ENCODE data around the gene SLC6A18. TPM values are rescaled to one million over a fixed set of nuclear protein-coding genes. Genes with fewer than 3 reads are reported as not detected.

Gene SLC6A18
- polyA plus RNA-seq, 1 of the 3 experiments (the other 2 are of a cell fraction): not detected

DNA sequence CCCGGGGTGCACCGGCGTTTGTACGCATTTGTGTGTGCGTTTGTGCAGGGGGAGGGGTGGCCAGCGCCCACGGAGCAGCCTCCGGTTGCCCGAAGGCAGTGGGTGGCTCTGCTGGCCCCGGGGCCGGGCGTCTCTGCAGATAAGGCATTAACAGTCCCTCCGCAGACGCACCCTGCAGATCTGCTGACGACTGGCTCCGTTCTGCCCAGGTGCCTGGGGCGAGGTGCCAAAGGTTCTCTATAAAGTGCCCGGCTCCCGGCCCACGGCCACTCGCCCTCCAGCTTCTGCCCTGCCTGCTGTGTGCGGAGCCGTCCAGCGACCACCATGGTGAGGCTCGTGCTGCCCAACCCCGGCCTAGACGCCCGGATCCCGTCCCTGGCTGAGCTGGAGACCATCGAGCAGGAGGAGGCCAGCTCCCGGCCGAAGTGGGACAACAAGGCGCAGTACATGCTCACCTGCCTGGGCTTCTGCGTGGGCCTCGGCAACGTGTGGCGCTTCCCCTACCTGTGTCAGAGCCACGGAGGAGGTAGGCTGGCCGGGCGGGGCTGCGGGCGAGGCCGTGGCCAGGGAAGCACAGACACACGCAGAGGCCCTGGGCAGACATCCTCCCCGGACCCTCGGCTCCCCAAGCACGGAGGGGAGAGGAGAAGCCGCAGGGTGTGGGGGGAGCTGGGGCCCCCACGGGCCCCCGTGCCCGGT is 23.7 kb upstream of the SLC6A18 start, which contains the start of gene SLC6A19:
Gene SLC6A19, plus strand, starts transcription at position 269 of the 699 bp plus-strand sequence. Its CDS starts 56 bp downstream, at position 325.
- no peaks in the 10 kb centered on the region for H3F3A ChIP-seq (replicated peaks; ENCODE audit: insufficient read depth)
- H3K4me2 ChIP-seq: no peak within 1 kb of the TSS
- POLR2A ChIA-PET: no interaction called here
- no peak for DNase-seq
- H3K9ac ChIP-seq: no peak within 1 kb of the TSS
- no peak within 1 kb of the TSS for H2AFZ ChIP-seq (ENCODE audit: low read depth)
- H4K20me1 ChIP-seq (ENCODE audit: insufficient read depth): no peaks in the 10 kb centered on the region
- H3K27ac ChIP-seq (ENCODE audit: low read depth in 2 of 2, low read length in 1 of 2): no peak within 1 kb of the TSS
- H3K9me3 ChIP-seq: no peaks in the 10 kb centered on the region
- TF ChIP-seq GATA2 (CRISPR knock-in tag; IDR thresholded peaks at IDR 0.05) (no peak), CHD2 (IDR thresholded peaks at IDR 0.05; ENCODE audit: low read length, partially characterized antibody) (no peak), FOXM1 (IDR thresholded peaks at IDR 0.05; ENCODE audit: low read depth) (no peak), GABPA (IDR thresholded peaks at IDR 0.05; ENCODE audit: low read depth) (no peak), POLR2AphosphoS5 (IDR thresholded peaks at IDR 0.05; ENCODE audit: low read depth, low read length) (no peak), SIN3A (IDR thresholded peaks at IDR 0.05; ENCODE audit: borderline replicate concordance, low read depth, low read length) (no peak), TAF1 (IDR thresholded peaks at IDR 0.05; ENCODE audit: borderline replicate concordance, low read depth, low read length) (no peak), FOXJ3 (CRISPR knock-in tag; IDR thresholded peaks at IDR 0.05) (no peak), YY1 (IDR thresholded peaks at IDR 0.05; ENCODE audit: low read depth) (no peak), NFIC (IDR thresholded peaks at IDR 0.05; ENCODE audit: borderline replicate concordance) (no peak), EZH2phosphoT487 (IDR thresholded peaks at IDR 0.05; ENCODE audit: borderline replicate concordance, low read depth) (no peak), JUND (IDR thresholded peaks at IDR 0.05) (no peak), NRF1 (IDR thresholded peaks at IDR 0.05; ENCODE audit: low read depth, low read length) (no peak), EP300 (IDR thresholded peaks at IDR 0.05; ENCODE audit: borderline replicate concordance in 1 of 2, low read depth in 1 of 2, low read length in 1 of 2) (no peak), FOSL2 (IDR thresholded peaks at IDR 0.05; ENCODE audit: borderline replicate concordance, low read depth) (no peak), RCOR1 (IDR thresholded peaks at IDR 0.05; ENCODE audit: low read length) (no peak), RFX5 (IDR thresholded peaks at IDR 0.05; ENCODE audit: low read length) (no peak)
- TF ChIP-seq, protein P1, sequence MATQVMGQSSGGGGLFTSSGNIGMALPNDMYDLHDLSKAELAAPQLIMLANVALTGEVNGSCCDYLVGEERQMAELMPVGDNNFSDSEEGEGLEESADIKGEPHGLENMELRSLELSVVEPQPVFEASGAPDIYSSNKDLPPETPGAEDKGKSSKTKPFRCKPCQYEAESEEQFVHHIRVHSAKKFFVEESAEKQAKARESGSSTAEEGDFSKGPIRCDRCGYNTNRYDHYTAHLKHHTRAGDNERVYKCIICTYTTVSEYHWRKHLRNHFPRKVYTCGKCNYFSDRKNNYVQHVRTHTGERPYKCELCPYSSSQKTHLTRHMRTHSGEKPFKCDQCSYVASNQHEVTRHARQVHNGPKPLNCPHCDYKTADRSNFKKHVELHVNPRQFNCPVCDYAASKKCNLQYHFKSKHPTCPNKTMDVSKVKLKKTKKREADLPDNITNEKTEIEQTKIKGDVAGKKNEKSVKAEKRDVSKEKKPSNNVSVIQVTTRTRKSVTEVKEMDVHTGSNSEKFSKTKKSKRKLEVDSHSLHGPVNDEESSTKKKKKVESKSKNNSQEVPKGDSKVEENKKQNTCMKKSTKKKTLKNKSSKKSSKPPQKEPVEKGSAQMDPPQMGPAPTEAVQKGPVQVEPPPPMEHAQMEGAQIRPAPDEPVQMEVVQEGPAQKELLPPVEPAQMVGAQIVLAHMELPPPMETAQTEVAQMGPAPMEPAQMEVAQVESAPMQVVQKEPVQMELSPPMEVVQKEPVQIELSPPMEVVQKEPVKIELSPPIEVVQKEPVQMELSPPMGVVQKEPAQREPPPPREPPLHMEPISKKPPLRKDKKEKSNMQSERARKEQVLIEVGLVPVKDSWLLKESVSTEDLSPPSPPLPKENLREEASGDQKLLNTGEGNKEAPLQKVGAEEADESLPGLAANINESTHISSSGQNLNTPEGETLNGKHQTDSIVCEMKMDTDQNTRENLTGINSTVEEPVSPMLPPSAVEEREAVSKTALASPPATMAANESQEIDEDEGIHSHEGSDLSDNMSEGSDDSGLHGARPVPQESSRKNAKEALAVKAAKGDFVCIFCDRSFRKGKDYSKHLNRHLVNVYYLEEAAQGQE (IDR thresholded peaks at IDR 0.05; ENCODE audit: low read depth, low read length): no peak
- TF ChIP-seq, protein P2, sequence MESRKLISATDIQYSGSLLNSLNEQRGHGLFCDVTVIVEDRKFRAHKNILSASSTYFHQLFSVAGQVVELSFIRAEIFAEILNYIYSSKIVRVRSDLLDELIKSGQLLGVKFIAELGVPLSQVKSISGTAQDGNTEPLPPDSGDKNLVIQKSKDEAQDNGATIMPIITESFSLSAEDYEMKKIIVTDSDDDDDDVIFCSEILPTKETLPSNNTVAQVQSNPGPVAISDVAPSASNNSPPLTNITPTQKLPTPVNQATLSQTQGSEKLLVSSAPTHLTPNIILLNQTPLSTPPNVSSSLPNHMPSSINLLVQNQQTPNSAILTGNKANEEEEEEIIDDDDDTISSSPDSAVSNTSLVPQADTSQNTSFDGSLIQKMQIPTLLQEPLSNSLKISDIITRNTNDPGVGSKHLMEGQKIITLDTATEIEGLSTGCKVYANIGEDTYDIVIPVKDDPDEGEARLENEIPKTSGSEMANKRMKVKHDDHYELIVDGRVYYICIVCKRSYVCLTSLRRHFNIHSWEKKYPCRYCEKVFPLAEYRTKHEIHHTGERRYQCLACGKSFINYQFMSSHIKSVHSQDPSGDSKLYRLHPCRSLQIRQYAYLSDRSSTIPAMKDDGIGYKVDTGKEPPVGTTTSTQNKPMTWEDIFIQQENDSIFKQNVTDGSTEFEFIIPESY (IDR thresholded peaks at IDR 0.05; ENCODE audit: borderline replicate concordance, low read depth): no peak
- TF ChIP-seq, protein P3, sequence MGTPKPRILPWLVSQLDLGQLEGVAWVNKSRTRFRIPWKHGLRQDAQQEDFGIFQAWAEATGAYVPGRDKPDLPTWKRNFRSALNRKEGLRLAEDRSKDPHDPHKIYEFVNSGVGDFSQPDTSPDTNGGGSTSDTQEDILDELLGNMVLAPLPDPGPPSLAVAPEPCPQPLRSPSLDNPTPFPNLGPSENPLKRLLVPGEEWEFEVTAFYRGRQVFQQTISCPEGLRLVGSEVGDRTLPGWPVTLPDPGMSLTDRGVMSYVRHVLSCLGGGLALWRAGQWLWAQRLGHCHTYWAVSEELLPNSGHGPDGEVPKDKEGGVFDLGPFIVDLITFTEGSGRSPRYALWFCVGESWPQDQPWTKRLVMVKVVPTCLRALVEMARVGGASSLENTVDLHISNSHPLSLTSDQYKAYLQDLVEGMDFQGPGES (IDR thresholded peaks at IDR 0.05; ENCODE audit: low read depth, low read length): no peak
- H3K9me2 ChIP-seq: no peaks in the 10 kb centered on the region
- H3K4me3 ChIP-seq (ENCODE audit: low read depth in 2 of 2, low read length in 1 of 2): no peak within 1 kb of the TSS
- 0% methylated on average over 5 of the region's 51 CpGs for WGBS (ENCODE audit: low lambda C conversion rate)
- H3K36me3 ChIP-seq (replicated peaks in 1 of 2; ENCODE audit: control insufficient read depth in 1 of 2, insufficient read depth in 2 of 2, low read length in 1 of 2): no peaks in the 10 kb centered on the region
- H3K4me1 ChIP-seq (ENCODE audit: control insufficient read depth in 1 of 2, insufficient read depth in 2 of 2, low read depth in 1 of 2, low read length in 1 of 2): no peaks in the 10 kb centered on the region
- CTCF ChIA-PET: interaction anchor here (1.1 to 4.6 kb wide), 2 partner anchors 34 to 443 kb away, joined by 4 to 23 read pairs; no protein-coding TSS in a partner anchor
- H3K27me3 ChIP-seq (ENCODE audit: insufficient read depth): peaks cover 62% of the 10 kb centered on the region
- H3K79me2 ChIP-seq (ENCODE audit: insufficient read depth): no peaks in the 10 kb centered on the region

Data from SK-N-SH (cell line).